Measurements from ENCODE around the gene SAT2. TPM values are rescaled to one million over a fixed set of nuclear protein-coding genes. Genes with fewer than 3 reads are reported as not detected.
A peak's percentile ranks its signal among the peaks of the same experiment; 100 is the strongest.

SAT2 gene
- total RNA-seq, 1 donor = 23.3 TPM

DNA sequence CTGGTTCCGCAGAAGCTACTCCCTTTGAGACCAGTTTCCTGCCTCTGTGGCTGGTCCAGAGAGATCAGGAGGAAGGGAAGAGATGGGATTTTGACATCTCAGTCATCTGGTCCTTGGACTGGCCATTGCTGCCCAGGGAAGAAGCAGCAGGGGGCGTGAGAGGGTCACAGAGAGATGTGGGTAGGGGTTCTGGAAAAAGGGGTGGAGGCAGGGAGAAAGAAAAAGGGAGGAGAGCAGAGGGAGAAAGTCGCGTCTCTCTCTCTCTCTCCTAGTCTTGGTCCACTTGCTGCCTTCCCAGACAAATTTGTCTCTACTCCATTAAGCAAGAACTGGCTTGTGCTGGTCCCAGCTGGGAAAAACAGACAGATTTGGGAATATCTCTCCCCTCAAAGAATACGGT lies 6.8 kb upstream of the SAT2 start:
- H3K4me3 ChIP-seq (ENCODE audit: low read depth, low read length) = no peak overlapping the region
- TF ChIP-seq CTCF (IDR thresholded peaks at IDR 0.05; ENCODE audit: insufficient read depth, low read depth, low read length) = peak; percentile 84
- DNase-seq (ENCODE audit: low read depth) = peak; percentile 66

DNA sequence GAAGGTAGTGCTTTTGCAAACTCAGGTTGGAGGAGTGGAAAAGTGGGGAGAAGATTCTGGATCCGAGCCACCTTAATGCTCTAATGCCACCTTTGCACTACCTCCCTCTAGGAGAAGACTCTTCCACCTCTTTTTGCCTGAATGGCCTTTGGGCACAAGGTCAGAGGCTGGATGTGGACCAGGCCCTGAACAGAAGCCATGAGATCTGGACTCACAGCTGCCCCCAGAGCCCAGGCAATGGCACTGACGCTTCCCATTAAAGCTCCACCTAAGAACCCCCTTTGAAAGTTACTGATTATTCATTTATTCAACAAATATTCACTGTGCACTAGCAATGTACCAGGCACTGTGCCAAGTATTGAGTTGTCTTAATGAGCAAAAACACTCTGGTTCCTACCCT lies 5.5 kb upstream of the SAT2 start:
- TF ChIP-seq CTCF (IDR thresholded peaks at IDR 0.05; ENCODE audit: insufficient read depth, low read depth, low read length) = no peak
- no peak overlapping the region for H3K4me3 ChIP-seq (ENCODE audit: low read depth, low read length)
- DNase-seq (ENCODE audit: low read depth) = no peak

- H3K4me3 ChIP-seq (ENCODE audit: low read depth, low read length) = no peak overlapping the region
- TF ChIP-seq CTCF (IDR thresholded peaks at IDR 0.05; ENCODE audit: insufficient read depth, low read depth, low read length) = peak; percentile 65
- peak; percentile 52 for DNase-seq (ENCODE audit: low read depth)
These were observed 4.9 kb upstream of the SAT2 start for GRCh38 chr17:7632492-7632894.

- TF ChIP-seq CTCF (IDR thresholded peaks at IDR 0.05; ENCODE audit: insufficient read depth, low read depth, low read length) = no peak
- no peak for DNase-seq (ENCODE audit: low read depth)
- no peak overlapping the region for H3K4me3 ChIP-seq (ENCODE audit: low read depth, low read length)
These were observed 4.1 kb upstream of the SAT2 start for GRCh38 chr17:7631398-7632380.

DNA sequence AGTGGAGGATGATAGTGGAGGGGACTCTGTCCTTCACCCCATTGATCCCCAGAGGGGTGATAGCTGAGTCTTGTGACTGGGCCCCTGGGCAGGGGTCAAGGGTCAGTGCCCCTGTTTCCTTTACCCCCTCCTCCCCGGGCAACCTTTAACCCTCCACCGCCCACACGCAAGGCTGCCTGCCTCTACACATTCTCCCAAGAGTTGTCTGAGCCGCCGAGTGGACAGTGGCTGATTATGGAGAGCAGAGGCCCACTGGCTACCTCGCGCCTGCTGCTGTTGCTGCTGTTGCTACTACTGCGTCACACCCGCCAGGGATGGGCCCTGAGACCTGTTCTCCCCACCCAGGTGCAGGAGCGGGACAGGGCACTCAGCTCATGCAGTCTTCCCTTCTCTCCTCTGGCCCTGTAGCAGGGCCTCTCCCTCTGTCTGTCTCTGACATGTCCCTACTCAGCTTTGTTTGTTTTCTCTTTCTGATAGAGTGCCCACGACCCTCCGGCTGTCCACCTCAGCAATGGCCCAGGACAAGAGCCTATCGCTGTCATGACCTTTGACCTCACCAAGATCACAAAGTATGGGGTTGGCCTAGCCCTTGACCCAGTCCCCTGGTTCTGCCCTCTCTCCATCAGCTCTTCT lies 2.4 kb upstream of the SAT2 start, which contains the start of gene SHBG:
SHBG (plus strand) TSS at position 197 of the 633 bp plus-strand sequence; CDS start at position 235, 38 bp downstream.
- no peak within 1 kb of the TSS for H3K4me3 ChIP-seq (ENCODE audit: low read depth, low read length)
- DNase-seq (ENCODE audit: low read depth) = no peak
- no peak for TF ChIP-seq CTCF (IDR thresholded peaks at IDR 0.05; ENCODE audit: insufficient read depth, low read depth, low read length)

DNA sequence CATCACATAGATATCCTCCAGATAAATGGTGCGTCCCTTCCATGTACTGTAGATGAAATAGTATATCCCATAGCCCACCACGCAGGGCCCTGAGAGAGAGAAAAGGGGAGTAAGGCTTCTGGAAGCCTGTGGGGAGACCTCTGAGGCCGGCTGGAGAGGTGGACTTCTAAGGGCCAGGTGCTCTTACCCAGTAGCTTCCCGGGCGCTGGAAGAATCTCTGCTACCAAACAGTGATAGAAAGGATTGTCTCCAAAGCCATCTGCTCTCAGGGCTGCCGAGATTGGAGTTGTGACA lies 718 bp downstream of the SAT2 start:
- H3K4me3 ChIP-seq (ENCODE audit: low read depth, low read length) = peak overlapping the region; percentile 62
- TF ChIP-seq CTCF (IDR thresholded peaks at IDR 0.05; ENCODE audit: insufficient read depth, low read depth, low read length) = no peak
- DNase-seq (ENCODE audit: low read depth) = no peak
